Activated T-cell treated with anti-CD3 and anti-CD28 coated beads, Interleukin-2, amount 50 U/mL, for 48 hours (primary cell): ENCODE data around the gene ZEB2.

Experiments
- DNase-seq, 2 experiments: peaks; one replicate each; pipeline ENCODE4 v3.0.0-alpha.2; 2020

The ZEB2 gene

GRCh38 chr2:144493027-144493809 is 26.7 kb downstream of the ZEB2 start:
- DNase-seq, result no peak

GRCh38 chr2:144490857-144491256 is 29.1 kb downstream of the ZEB2 start:
- DNase-seq, result no peak

DNA sequence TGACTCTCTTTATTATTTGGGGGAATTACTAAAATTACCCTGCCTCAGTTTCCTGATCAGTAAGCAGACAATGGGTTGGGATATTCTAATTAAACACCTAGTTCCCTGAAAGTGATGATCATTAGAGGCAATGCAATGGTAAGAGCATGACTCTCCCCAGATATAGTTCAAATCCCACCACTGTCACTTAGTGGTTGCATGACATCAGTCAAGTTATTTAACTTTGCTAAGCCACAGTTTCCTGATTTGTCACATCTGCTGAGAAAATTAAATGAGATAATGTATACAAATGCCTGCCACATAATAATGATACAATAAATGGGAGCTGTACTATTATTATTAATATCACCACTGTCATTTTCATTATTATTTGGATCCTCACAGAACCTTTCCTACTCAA is 29.9 kb downstream of the ZEB2 start:
- DNase-seq, result no peak

DNA sequence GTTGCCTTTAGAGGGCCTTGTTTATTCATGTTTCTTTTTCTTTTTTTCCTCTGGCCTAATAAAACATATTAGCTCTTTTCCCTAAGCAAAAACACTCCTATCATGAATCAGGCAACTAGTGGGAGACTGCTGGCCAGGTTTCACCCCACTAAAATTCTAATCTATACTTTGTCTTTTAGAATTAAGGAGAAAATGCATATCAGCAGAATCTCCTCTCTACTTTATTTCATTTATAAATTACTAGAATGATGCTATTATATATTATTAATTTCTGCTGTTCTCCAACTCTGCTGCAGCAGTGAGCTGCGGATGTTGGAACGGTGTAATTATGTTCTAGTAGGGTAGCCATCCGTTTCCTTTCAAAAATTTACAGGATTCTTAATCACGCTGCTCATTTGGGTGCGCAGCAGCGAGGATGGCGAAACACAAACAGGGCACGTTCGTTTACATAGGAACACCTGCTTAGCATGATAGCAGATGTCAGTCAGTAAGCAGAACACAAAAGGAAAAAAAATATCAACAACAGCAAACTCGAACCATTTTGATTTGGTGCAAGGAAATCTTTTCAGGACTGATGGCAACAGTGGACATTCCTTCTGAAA is 30.5 kb downstream of the ZEB2 start:
- DNase-seq, result no peak

DNA sequence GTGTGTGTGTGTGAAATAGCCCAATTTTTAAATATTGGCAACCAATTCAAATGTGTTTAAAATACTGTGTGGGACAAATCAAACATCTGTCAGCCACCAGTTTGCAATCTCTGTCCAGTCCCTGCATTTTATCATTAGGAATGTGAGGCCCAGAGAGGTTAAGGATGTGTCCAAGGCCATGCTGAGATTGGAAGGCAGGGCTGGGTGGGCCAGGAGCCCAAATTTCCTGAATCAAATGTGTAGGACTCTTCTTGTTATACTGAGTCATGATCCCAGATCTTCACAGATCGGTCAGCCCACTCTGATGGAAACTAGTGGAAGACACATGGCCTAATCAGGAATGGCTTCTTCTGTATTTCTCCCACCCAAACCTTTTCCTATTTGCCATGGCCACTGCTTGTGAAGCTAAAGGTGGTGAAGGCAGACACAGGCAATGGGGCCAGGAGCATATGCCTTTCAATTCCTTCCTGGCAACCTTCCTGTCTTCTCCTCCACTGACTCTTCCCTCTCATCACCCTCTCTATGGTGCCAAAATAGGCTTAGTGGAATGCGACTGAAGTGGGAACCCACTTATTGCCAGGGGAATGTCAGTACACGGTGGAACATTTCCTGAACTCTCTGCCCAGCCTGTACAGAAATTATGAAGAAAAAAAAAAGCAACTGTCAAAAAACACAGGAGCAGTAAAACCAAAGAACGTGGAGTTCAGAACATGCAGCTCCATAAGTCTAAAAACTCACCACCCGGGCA is 35.5 kb downstream of the ZEB2 start:
- DNase-seq, result no peak

DNA sequence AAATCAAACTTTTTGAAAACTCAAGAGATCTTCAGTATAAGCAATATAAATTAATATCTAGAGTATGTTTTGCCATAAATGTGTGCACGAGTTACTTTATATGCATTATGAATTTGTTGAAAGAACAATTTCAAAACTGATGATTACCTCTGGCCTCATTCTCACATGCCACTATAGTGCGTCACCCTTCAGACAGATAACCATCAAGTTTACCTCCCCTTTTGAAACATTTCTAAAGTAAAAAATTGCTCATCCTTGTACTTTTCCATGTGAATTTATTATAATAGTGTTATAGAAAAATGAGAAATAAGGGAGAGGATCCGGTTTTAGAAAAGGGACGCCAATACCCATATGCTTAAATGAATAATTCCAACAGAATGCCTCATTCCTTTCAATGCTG is 38.3 kb downstream of the ZEB2 start:
- DNase-seq, result no peak

DNA sequence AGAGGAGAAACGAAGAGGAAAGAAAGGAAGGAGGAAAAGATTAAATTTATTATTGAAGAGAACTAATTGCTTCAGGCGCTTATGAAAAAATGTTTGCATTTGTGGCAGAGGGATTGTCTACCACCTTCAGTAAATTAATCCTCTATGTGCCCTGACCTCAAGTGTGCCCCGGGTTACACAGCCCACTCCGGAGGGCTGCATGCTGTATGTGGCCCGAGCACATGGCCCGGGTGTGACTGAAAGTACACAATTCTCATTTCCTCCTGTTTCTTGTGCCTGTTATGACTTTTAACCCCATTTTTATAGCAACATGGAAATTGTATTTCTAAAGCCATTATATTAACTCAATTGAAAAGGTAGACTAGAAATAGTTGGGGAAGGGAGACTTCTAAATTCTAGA is 38.8 kb downstream of the ZEB2 start:
- no peak for DNase-seq

GRCh38 chr2:144480285-144480684 is 39.6 kb downstream of the ZEB2 start:
- DNase-seq, result no peak

GRCh38 chr2:144479659-144480058 is 40.3 kb downstream of the ZEB2 start:
- no peak for DNase-seq

GRCh38 chr2:144479138-144479537 is 40.8 kb downstream of the ZEB2 start:
- DNase-seq, result no peak

GRCh38 chr2:144477957-144478311 is 42.0 kb downstream of the ZEB2 start:
- DNase-seq, result no peak

DNA sequence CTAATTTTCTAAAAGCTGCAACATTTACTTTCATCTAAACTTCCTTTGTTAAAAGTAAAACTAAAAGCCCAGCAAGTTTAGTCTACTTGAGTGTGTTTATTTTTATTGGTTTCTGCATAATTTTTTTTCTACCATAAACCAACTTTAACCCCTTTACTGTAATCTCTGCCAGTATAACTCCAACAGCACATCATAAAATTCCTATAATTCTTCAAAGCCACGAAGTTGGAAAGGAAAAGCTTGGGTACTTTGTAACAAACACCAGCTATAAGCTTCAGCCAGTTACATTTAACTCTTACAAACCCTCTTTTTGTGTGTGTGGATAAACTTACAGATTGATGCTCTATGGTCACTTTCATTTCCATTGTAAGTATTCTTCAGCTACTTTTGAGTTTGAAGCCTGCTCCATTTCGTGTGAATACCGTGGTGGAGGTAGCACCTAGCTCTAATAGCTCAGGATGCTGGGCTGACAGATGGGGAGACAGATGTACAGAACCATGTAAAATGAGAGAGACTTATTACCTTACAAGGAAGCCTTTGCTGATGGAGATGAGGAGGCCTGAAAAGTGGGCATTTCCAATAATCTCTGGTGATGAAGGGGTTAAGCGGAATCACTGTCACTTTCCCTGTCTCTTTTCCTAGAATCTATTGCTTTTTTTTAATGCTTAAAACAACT is 42.5 kb downstream of the ZEB2 start:
- DNase-seq, result no peak

GRCh38 chr2:144476682-144477081 is 43.2 kb downstream of the ZEB2 start:
- no peak for DNase-seq

DNA sequence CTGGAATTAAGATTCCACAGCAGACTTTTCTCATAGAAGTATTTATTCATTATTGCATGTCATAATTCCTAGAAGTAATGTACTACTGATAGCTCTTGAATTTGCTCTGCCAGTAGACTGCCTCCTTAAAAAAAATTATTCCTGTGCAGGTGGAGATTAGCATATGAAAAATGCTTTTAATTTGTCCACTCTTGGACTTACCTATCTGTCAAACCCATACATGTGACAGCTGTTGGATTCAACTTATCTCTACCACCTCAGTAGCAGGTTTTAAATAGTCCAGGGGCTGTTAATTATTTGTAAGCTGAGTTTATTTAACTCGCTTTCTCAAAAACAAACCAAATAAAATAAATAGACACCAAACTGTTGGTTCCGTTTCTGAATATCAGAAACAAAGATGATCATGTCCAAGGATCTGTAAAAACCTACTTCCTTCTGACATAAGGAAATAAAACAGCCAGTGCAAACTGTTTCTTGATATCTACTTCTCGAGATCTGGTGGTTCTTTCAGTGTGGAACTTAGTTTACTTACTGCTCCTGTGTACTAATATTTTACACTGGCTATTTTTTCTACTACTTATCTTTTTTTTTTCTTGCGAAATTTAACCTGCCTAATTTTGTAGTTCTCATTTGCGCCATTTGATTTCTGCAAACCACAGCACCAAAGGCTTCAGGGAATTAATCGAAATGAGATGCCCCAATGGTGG is 44.2 kb downstream of the ZEB2 start:
- no peak for DNase-seq

- no peak for DNase-seq
Measured at GRCh38 chr2:144475044-144475443, 44.9 kb downstream of the ZEB2 start.

- no peak for DNase-seq
Measured at GRCh38 chr2:144474017-144474416, 45.9 kb downstream of the ZEB2 start.

DNA sequence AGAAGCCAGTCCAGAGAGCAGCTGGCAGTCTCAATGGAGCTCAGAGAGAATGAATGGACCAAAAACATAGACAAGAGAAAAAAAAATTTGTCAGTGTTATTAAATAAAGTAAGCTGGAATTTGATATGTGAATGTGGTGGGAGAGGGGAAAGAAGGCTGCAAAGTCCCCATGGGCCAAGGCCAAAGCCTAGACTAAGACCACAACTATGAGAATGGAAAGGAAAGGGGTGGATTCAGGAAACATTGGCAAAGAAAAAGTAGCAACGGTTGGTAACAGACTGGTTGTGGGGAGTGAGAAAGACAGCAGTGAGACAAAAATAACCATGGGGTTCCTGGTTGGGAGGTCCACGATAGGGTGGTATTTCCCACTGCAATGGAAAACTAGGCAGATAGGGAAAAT is 47.0 kb downstream of the ZEB2 start:
- no peak for DNase-seq

DNA sequence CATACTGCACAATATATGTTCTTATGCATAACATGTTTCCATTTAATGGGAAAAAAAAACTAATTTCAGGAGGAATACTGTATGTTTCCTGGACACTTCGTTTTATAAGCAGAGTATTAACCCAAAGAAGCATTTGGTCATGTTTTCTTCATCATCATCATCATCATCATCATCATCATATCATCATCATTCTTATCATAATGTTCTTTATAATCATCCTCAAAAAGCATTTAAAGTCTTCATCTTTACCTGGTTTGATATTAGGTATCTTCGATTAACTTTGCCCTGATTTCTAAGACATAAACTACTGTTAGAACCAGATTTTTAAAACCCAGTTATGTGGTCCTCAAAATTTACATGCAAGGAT is 47.9 kb downstream of the ZEB2 start:
- no peak for DNase-seq

DNA sequence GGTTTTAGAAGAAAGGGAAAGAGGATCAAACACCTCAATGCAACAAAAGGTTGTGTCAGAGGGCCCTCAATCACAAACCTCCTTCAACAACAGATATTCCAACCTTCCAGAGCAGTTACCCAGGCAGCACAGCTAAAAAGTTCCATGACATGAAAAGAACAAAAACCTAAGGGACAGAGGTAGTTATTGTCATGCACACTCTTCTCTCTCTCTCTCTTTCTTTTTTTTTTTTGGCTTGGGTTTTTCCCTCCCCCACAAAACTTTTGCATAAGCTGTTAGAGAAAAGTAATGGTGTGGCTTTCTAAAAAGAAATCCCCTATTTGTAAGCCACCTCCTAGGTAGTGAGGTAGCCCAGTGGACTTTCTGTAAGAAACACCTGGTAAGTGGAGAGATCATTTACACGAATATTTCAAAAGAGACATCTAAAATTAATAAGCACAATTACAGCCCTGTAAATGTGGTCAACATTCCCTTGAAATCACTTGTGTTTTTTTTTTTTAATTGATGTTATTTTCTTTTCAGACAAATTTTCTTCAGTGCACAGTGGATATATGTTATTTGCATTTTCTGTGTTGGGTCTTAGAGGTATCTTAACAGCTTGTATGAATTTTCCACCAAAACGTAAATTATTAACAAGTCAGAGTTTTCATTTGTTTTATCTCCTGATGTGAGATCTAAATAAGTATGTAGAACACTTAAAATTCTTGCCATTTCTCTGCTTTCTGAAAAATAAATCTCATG is 48.4 kb downstream of the ZEB2 start:
- DNase-seq, result no peak

GRCh38 chr2:144470816-144471215 is 49.1 kb downstream of the ZEB2 start:
- DNase-seq, result no peak

GRCh38 chr2:144470334-144470733 is 49.6 kb downstream of the ZEB2 start:
- DNase-seq, result no peak

DNA sequence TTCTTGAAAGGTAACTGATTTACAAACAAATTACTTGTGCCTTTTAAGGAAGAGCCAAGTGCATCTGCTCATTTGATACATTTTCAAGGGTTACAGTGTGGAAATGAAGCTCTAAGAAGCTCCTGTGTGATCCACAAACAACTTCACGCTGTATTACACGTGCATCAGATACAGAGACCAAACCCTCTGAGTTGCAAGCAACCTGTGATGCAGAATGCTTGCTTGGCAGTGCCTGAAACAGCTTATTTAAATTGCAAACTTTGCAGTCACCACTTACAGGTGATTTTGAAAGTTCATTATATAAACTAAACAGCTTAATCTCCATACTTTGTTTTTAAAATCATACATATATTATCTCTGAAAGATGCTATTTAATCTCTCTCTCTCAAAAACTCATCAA is 50.1 kb downstream of the ZEB2 start:
- no peak for DNase-seq
